ENCODE results near the gene CHID1.

- TF ChIP-seq, protein P1, sequence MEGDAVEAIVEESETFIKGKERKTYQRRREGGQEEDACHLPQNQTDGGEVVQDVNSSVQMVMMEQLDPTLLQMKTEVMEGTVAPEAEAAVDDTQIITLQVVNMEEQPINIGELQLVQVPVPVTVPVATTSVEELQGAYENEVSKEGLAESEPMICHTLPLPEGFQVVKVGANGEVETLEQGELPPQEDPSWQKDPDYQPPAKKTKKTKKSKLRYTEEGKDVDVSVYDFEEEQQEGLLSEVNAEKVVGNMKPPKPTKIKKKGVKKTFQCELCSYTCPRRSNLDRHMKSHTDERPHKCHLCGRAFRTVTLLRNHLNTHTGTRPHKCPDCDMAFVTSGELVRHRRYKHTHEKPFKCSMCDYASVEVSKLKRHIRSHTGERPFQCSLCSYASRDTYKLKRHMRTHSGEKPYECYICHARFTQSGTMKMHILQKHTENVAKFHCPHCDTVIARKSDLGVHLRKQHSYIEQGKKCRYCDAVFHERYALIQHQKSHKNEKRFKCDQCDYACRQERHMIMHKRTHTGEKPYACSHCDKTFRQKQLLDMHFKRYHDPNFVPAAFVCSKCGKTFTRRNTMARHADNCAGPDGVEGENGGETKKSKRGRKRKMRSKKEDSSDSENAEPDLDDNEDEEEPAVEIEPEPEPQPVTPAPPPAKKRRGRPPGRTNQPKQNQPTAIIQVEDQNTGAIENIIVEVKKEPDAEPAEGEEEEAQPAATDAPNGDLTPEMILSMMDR (IDR thresholded peaks at IDR 0.05) = no peak
- no peak for TF ChIP-seq POLR2A (IDR thresholded peaks at IDR 0.05)
Observed at GRCh38 chr11:888310-889212, 22.0 kb downstream of the CHID1 start.
